ENCODE measurements around the gene ITSN2. TPM values are rescaled to one million over a fixed set of nuclear protein-coding genes. Genes with fewer than 3 reads are reported as not detected.
A peak's percentile ranks its signal among the peaks of the same experiment; 100 is the strongest.

ITSN2 gene
- total and polyA plus RNA-seq, 8 donors: 28.7 to 85.6 (median 38.7) TPM

DNA sequence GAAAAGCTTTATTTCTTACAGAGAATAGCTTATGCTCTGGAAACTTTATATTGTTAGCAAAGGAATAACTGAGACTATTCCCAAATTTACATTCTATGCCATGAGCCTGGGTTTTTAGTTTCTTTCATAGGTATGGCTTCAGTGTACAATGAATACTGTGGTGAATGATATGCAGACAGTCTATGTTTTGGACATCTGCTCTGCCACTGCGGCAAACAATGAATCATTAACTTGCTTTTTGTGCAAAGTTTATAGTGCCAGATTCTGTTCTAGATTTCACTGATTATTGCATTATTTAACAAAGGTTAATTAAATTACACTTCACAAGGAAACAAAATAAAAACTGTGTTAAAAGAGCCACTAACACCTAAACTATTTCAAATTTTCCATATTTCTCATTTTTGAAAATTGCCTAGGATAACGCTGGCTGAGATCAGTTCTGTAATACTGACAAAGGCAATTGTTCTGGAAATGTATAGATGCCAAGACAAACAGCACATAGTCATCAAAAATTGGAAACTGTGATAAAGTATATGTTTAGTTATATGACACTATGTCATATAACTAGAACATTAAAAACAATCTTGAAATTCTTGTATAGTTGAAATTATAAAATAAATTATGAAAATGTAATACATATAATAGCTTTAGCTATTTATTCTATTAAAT lies 74.7 kb downstream of the ITSN2 start:
- no peaks in the 10 kb centered on the region for H3K27me3 ChIP-seq
- H3K4me3 ChIP-seq: no peak overlapping the region
- no peak overlapping the region for H3K27ac ChIP-seq
- DNase-seq (no peak), ATAC-seq (no peak)
- H3K36me3 ChIP-seq: peaks cover 0 to 78% of the 10 kb centered on the region in 2 donors
- intact Hi-C loops (cut with DNase I): no loop called here
- TF ChIP-seq, protein P1, sequence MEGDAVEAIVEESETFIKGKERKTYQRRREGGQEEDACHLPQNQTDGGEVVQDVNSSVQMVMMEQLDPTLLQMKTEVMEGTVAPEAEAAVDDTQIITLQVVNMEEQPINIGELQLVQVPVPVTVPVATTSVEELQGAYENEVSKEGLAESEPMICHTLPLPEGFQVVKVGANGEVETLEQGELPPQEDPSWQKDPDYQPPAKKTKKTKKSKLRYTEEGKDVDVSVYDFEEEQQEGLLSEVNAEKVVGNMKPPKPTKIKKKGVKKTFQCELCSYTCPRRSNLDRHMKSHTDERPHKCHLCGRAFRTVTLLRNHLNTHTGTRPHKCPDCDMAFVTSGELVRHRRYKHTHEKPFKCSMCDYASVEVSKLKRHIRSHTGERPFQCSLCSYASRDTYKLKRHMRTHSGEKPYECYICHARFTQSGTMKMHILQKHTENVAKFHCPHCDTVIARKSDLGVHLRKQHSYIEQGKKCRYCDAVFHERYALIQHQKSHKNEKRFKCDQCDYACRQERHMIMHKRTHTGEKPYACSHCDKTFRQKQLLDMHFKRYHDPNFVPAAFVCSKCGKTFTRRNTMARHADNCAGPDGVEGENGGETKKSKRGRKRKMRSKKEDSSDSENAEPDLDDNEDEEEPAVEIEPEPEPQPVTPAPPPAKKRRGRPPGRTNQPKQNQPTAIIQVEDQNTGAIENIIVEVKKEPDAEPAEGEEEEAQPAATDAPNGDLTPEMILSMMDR (IDR thresholded peaks at IDR 0.05): no peak
- no peaks in the 10 kb centered on the region for H3K4me1 ChIP-seq
- no peaks in the 10 kb centered on the region for H3K9me3 ChIP-seq

DNA sequence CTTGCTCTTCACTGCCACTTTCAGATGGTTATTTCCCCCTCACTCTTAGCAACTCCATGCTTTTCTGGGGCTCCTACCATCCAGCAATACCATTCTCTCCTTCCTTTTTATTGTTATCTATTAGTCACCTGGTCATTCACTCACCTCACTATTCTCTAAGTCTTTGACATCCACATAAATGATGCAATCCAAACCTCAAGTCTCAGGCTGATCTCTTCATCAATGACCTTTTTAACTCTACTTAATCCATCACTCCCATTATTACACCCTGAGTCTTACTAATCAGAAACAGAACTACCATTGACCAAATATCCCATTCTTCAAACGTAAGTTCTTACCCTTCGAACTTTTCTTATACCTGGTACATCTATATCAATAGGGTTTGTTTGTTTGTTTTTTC lies 79.7 kb downstream of the ITSN2 start:
- no peak for DNase-seq
- no peak overlapping the region for H3K27ac ChIP-seq
- intact Hi-C loops (cut with DNase I): no loop called here
- no peaks in the 10 kb centered on the region for H3K27me3 ChIP-seq
- H3K4me1 ChIP-seq: peaks cover 0 to 3% of the 10 kb centered on the region in 2 donors
- H3K9me3 ChIP-seq: no peaks in the 10 kb centered on the region
- no peak for ATAC-seq
- TF ChIP-seq, protein P1 (IDR thresholded peaks at IDR 0.05): no peak
- peaks cover 0 to 71% of the 10 kb centered on the region in 2 donors for H3K36me3 ChIP-seq
- H3K4me3 ChIP-seq: no peak overlapping the region

- intact Hi-C loops (cut with DNase I): no loop called here
- Histone ChIP-seq H3K9me3 (no peaks in the 10 kb centered on the region), H3K27ac (no peak overlapping the region), H3K4me1 (peaks cover 0 to 3% of the 10 kb centered on the region in 2 donors), H3K4me3 (no peak overlapping the region), H3K36me3 (peaks cover 0 to 69% of the 10 kb centered on the region in 2 donors), H3K27me3 (no peaks in the 10 kb centered on the region)
- DNase-seq: no peak
- TF ChIP-seq, protein P1 (IDR thresholded peaks at IDR 0.05): no peak
- ATAC-seq: no peak
Observed at GRCh38 chr2:24280161-24280560, 80.2 kb downstream of the ITSN2 start.

DNA sequence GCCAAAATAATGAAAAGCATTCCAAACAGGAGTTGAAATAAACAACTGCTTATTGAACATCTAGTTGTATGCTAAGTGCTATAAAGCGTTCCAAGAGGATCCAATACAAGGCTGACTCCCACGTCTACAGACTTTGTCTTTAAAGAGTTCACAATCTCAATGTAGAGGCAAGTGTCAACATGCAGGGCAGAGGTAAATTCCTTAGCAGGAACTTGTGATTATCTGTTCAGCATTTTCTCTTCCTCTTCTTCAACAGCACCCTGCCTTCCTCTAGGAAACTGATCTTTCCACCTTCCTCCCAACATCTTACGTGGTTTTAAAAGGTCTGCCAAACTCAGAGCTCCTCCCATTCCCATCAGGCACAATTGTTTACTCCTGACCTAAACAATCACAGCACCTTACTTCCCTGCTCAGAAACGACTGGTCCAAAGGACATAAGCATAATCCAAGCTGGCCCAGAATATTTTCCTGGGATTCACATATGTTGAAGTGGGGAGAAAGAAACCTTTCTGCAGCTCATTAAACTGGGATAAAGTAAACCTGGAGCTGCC lies 83.9 kb downstream of the ITSN2 start:
- peaks cover 3 to 5% of the 10 kb centered on the region in 2 donors for H3K4me1 ChIP-seq
- H3K27me3 ChIP-seq: no peaks in the 10 kb centered on the region
- intact Hi-C loops (cut with DNase I): no loop called here
- TF ChIP-seq, protein P1 (IDR thresholded peaks at IDR 0.05): no peak
- H3K27ac ChIP-seq: no peak overlapping the region
- no peak for DNase-seq
- peaks cover 0 to 66% of the 10 kb centered on the region in 2 donors for H3K36me3 ChIP-seq
- peak; percentile 50 for ATAC-seq
- no peaks in the 10 kb centered on the region for H3K9me3 ChIP-seq
- H3K4me3 ChIP-seq: no peak overlapping the region

GRCh38 chr2:24274809-24275208 lies 85.5 kb downstream of the ITSN2 start:
- DNase-seq (no peak), ATAC-seq (no peak)
- no peaks in the 10 kb centered on the region for H3K27me3 ChIP-seq
- no peak overlapping the region for H3K27ac ChIP-seq
- no peaks in the 10 kb centered on the region for H3K9me3 ChIP-seq
- H3K4me3 ChIP-seq: no peak overlapping the region
- H3K36me3 ChIP-seq: peaks cover 0 to 64% of the 10 kb centered on the region in 2 donors
- intact Hi-C loops (cut with DNase I): no loop called here
- H3K4me1 ChIP-seq: peaks cover 3 to 5% of the 10 kb centered on the region in 2 donors
- TF ChIP-seq, protein P1 (IDR thresholded peaks at IDR 0.05): no peak
